NB4 (cell line): Measurements from ENCODE around the gene TEAD1.

Experiments used
- DNase-seq: peaks from one replicate; pipeline ENCODE4 v3.0.0; 2010; ENCODE audit warnings: low read depth
- H3K4me3 ChIP-seq: one replicate; pipeline ENCODE4 v1.5.1; 2011; ENCODE audit warnings: mild to moderate bottlenecking, low read depth, low read length, moderate library complexity
- MYC ChIP-seq: IDR thresholded peaks from 2 replicates; pipeline ENCODE4 v1.6.1; 2011; ENCODE audit warnings: low read depth, low read length
- POLR2A ChIP-seq: IDR thresholded peaks from 2 replicates; pipeline ENCODE4 v1.6.1; 2011; ENCODE audit warnings: mild to moderate bottlenecking; ENCODE audit not compliant: insufficient read length; ENCODE audit errors: extremely low read depth
- TF ChIP-seq, protein P1 (sequence below): IDR thresholded peaks from 2 replicates; pipeline ENCODE4 v1.6.1; 2011; ENCODE audit warnings: low read depth, low read length
- TF ChIP-seq, protein P2 (sequence below): IDR thresholded peaks from one replicate; pipeline ENCODE4 v1.5.1; 2012; ENCODE audit warnings: low read depth, low read length

The TEAD1 gene

DNA sequence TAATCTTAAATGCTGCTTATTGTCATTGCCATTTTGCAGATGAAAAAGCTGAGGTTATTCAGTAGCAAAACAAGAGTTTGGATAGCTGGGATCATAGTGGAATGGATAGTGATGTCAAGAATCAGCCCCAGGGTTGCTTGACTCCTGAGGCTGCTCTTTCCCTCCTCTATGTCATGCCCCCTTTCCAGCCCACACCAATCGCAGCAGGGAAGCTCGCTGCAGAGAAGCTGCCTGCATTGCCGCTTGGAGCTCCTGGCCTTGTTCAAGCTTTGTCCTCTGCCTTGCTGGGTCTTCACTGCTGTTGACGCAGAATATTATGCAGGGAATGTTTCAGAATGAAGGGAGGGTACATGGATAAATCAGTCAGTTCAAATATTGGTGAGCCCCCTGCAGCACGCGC lies 206.1 kb downstream of the TEAD1 start:
- no peak overlapping the region for H3K4me3 ChIP-seq
- DNase-seq, result no peak
- TF ChIP-seq, protein P1, sequence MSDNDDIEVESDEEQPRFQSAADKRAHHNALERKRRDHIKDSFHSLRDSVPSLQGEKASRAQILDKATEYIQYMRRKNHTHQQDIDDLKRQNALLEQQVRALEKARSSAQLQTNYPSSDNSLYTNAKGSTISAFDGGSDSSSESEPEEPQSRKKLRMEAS, result no peak
- TF ChIP-seq POLR2A (no peak), MYC (no peak)
- TF ChIP-seq, protein P2, sequence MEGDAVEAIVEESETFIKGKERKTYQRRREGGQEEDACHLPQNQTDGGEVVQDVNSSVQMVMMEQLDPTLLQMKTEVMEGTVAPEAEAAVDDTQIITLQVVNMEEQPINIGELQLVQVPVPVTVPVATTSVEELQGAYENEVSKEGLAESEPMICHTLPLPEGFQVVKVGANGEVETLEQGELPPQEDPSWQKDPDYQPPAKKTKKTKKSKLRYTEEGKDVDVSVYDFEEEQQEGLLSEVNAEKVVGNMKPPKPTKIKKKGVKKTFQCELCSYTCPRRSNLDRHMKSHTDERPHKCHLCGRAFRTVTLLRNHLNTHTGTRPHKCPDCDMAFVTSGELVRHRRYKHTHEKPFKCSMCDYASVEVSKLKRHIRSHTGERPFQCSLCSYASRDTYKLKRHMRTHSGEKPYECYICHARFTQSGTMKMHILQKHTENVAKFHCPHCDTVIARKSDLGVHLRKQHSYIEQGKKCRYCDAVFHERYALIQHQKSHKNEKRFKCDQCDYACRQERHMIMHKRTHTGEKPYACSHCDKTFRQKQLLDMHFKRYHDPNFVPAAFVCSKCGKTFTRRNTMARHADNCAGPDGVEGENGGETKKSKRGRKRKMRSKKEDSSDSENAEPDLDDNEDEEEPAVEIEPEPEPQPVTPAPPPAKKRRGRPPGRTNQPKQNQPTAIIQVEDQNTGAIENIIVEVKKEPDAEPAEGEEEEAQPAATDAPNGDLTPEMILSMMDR, result no peak

- no peak overlapping the region for H3K4me3 ChIP-seq
- TF ChIP-seq MYC, result no peak
- TF ChIP-seq, protein P1, result no peak
- TF ChIP-seq, protein P2, result no peak
- no peak for TF ChIP-seq POLR2A
- DNase-seq, result no peak
These were observed 208.4 kb downstream of the TEAD1 start for GRCh38 chr11:12882670-12883069.

DNA sequence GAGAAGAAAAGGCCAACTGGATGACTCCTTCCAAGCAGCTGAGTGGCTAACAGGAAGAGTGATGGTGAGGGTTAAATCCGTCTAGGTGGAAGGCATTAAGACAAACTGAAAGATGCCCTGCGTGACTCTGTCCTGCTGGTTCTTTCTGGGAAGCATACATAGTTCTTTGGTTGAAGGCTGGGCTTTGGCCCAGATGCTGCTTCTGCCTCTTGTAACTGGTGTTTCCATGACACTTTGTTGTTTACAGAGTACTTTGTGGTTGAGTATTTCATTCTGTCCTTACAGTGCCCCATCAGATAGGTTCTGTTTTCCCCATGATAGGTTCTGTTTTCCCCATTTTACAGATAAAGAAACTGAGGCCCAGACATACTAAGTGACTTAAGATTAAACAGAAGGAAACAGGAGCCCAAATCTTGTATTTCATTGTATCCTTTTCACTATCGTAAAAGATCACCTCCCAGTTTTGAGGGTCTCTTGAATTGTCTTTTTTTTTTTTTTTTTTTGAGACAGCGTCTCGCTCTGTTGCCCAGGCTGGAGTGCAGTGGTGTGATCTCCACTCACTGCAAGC lies 210.6 kb downstream of the TEAD1 start:
- TF ChIP-seq, protein P1, result no peak
- TF ChIP-seq MYC, result no peak
- TF ChIP-seq, protein P2, result no peak
- TF ChIP-seq POLR2A, result no peak
- no peak for DNase-seq
- H3K4me3 ChIP-seq, result no peak overlapping the region

DNA sequence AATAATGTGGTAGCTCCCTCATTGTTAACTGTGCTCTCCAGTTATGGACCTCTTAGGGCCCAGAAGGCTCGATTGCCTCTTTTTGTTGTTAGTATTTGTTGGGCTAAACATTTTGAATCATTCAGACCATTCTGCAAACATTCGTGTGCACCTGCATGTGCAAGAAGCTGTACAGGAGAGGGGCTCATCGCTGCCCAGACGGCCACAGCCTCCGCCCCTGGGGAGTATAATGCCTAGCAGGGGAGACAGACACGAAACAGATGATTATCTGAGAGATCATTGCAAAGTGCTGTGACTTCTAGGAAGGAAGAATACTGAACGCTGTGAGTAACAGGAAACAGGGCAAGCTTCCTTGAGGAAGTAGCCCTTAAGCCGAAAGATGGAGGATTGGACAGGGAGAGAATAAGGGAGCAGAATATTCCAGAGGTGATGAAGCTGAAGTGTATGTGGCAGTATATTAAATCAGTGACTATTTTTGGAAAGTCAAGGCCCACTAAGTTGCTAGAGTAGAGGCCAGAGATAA lies 211.6 kb downstream of the TEAD1 start:
- no peak for DNase-seq
- no peak overlapping the region for H3K4me3 ChIP-seq

DNA sequence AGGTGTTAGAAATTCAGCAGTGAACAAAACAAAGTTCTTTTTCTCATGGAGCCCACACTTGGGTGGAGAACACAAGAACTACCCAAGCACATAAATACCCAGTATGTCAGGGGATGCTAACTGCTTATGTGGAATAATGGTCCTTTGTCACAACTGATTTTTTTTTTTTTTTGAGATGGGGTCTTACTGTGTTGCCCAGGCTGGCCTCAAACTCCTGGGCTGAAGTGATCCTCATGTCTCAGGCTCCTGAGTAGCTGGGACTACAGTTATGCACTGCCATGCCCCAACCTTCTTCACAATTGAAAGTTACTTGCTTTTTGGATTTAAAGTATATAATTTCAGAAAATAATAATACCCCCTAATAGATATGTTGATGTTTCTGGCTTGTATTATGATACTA lies 212.3 kb downstream of the TEAD1 start:
- H3K4me3 ChIP-seq, result no peak overlapping the region
- no peak for DNase-seq
- TF ChIP-seq, protein P1, result no peak
- TF ChIP-seq POLR2A, result no peak
- TF ChIP-seq, protein P2, result no peak
- no peak for TF ChIP-seq MYC

More for the DNA sequence above, 211.6 kb downstream of the TEAD1 start:
- TF ChIP-seq MYC (no peak), POLR2A (no peak)
- TF ChIP-seq, protein P2, result no peak
- TF ChIP-seq, protein P1, result no peak
